GM13977 (cell line): Measurements from ENCODE around the gene TIMM22.
"Not testable (repeated sequence)": the region's sequence is repeated elsewhere in the genome, so short reads cannot be mapped to it uniquely, and the experiment has no call there.

ENCODE experiments used
- DNase-seq: peaks from one replicate; pipeline ENCODE4 v3.0.0; 2012; ENCODE audit warnings: low spot score
- CTCF ChIP-seq: IDR thresholded peaks from 2 replicates; pipeline ENCODE4 v1.5.1; 2012; ENCODE audit warnings: mild to moderate bottlenecking, control low read depth; ENCODE audit not compliant: insufficient read depth; ENCODE audit errors: extremely low read depth, missing control alignments
- in situ Hi-C: fragments of 300-500 bp; cut with MboI; formaldehyde crosslinking; loops from one replicate; pipeline ENCODE4 v1.12.0; 2022; ENCODE audit warnings: low sequenced_read_pairs, low pct_unique_long_range_greater_than_20kb, mixed read lengths, inconsistent platforms; ENCODE audit not compliant: unreplicated experiment

TIMM22 gene

GRCh38 chr17:973053-973452, 23.9 kb upstream of the TIMM22 start:
- no peak for DNase-seq
- no peak for TF ChIP-seq CTCF
- in situ Hi-C loops = no loop called here

- in situ Hi-C loops, DNase-seq: not testable (repeated sequence)
Observed at GRCh38 chr17:974778-975177, 22.2 kb upstream of the TIMM22 start.

DNA sequence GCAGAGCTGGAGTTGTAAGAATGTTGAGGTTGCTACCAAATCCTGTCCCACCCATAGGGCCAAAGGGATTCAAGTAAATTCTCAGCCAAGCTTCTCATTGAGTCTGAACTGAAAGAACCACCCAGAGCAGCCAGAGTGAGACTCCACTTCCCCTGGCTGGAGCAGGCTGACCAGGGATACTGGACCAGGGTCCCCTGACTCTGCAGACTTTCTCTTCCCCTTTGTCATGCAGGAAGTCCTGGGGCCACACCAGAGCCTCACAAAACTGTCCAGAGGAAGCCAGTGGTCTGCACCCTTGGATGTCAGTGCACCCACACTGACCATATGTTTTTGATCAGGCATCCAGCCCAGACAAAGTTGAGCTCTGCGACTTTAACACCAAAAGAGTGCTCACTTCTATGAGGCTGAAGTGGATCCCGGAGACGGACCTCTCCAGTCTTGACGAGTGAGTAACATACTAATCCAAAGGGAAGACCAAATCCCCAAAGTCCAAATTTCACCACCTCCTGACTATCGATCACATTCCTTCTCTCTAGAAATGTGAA, 21.5 kb upstream of the TIMM22 start:
- no peak for DNase-seq
- TF ChIP-seq CTCF = no peak
- in situ Hi-C loops = no loop called here

DNA sequence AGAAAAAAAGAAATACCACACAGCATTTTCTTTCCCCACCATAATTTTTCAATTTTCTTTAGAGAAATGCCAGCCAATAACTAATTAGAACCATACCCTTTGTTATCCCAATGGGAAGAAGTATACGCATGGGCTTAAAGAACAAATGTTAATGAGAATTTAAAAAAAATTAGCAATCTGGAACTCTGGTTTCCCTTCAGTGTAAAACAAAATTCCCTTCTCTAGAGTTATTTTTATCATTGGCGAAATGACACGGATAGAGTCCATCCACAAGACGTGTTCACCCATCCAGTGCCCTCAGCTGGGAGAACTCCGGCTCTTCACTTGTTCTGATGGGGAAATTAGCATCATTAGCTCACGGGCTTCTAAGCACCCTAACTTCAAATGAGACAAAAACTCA, 20.6 kb upstream of the TIMM22 start:
- in situ Hi-C loops = no loop called here
- TF ChIP-seq CTCF = no peak

GRCh38 chr17:977166-977565, 19.8 kb upstream of the TIMM22 start:
- TF ChIP-seq CTCF = no peak
- in situ Hi-C loops = no loop called here

More for the DNA sequence above, 20.6 kb upstream of the TIMM22 start:
- DNase-seq = no peak

GRCh38 chr17:978103-979093, 18.5 kb upstream of the TIMM22 start:
- no peak for DNase-seq
- in situ Hi-C loops = no loop called here
- TF ChIP-seq CTCF = no peak

More at GRCh38 chr17:977166-977565, 19.8 kb upstream of the TIMM22 start:
- no peak for DNase-seq

- DNase-seq = no peak
- TF ChIP-seq CTCF = peak; percentile 18
- in situ Hi-C loops = no loop called here
Observed at GRCh38 chr17:979212-979538, 17.8 kb upstream of the TIMM22 start.
